IPS-11a (cell line): ENCODE results near the gene SLC12A6.
"Not testable (repeated sequence)": the region's sequence is repeated elsewhere in the genome, so short reads cannot be mapped to it uniquely, and the experiment has no call there.

Experiments
- H3K4me3 ChIP-seq: one replicate; pipeline ENCODE4 v1.5.1; 2013; ENCODE audit warnings: low read depth, low read length, control low read depth

The SLC12A6 gene

DNA sequence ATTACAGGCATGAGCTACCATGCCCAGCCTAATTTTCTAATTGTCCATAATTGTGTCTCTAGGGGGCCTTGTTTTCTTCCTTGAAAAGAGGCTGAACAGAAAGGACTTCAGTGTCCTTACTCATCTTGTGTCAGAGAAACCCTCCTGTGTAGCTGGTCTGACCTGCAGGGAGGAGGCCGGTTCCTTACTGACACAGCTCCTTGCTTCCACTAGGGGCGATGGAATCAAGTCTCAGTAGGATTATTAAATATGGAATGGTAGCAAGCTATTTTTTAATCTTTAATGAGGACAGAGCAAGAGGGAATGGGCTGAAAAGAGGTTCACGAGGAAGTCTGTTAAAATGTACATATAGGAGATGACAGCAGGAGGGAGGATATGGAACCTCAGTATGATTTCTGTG, 20.8 kb upstream of the SLC12A6 start:
- no peak overlapping the region for H3K4me3 ChIP-seq

- H3K4me3 ChIP-seq: no peak overlapping the region
Observed at GRCh38 chr15:34357653-34358052, 20.1 kb upstream of the SLC12A6 start.

DNA sequence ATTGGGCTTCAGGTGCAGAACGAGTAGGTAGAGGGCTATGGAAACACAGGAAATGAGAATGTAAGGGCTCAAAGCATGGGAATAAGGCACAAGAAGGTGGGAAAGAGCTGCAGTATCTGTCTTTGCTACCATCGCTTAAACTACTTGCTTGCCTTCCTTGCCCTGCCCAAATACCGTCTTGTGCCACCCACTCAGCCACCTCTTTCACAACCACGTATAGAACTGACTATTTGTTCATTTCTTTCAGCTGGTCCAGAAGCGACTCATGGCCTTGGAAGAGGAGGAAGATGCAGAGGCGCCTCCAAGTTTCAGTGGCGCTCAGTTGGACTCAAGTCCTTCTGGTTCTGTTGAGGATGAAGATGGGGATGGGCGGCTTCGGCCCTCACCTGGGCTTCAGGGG, 17.7 kb upstream of the SLC12A6 start:
- H3K4me3 ChIP-seq: no peak overlapping the region

DNA sequence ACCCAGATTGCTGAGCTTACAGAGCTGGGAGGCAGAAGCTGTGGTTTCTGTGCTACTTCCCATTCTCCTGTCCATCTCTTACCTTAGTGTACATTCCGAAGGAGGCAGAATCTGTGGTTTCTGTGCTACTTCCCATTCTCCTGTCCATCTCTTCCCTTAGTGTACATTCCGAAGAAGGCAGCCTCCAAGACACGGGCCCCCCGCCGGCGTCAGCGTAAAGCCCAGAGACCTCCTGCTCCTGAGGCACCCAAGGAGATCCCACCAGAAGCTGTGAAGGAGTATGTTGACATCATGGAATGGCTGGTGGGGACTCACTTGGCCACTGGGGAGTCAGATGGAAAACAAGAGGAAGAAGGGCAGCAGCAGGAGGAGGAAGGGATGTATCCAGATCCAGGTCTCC, 16.7 kb upstream of the SLC12A6 start:
- no peak overlapping the region for H3K4me3 ChIP-seq

- H3K4me3 ChIP-seq: no peak overlapping the region
Observed at GRCh38 chr15:34353627-34354026, 16.0 kb upstream of the SLC12A6 start.

DNA sequence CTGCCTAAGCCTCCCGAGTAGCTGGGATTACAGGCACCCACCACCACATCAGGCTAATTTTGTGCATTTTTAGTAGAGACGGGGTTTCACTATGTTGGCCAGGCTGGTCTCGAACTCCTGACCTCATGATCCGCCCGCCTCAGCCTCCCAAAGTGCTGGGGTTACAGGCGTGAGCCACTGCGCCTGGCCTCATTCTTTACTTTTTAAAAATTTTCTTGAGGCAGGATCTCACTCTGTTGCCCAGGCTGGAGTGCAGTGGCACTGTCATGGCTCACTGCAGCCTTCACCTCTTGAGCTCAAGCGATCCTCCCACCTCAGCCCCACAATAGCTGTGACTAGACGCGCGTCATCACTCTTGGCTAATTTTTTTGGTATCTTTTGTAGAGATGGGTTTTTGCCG, 15.4 kb upstream of the SLC12A6 start:
- H3K4me3 ChIP-seq: not testable (repeated sequence)

DNA sequence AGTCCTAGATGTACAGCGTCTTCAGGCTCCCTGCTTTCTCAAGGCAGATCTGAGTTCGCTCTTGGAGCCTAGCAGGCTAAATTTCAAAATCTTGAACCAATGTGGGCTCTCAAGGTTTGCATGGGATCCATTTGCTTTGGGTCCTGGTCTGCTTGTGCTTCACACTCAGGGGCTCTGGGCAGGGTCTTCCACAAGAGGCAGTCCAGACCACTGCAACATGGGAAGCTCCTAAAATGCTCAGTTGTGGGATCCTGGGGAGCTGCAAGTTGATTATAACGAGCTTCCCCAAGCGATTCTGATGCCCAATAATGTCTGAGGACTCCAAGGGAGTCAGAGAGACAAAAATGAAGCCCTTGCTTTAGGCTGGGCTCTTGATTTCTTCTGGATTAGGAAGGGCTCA, 12.2 kb upstream of the SLC12A6 start:
- no peak overlapping the region for H3K4me3 ChIP-seq

DNA sequence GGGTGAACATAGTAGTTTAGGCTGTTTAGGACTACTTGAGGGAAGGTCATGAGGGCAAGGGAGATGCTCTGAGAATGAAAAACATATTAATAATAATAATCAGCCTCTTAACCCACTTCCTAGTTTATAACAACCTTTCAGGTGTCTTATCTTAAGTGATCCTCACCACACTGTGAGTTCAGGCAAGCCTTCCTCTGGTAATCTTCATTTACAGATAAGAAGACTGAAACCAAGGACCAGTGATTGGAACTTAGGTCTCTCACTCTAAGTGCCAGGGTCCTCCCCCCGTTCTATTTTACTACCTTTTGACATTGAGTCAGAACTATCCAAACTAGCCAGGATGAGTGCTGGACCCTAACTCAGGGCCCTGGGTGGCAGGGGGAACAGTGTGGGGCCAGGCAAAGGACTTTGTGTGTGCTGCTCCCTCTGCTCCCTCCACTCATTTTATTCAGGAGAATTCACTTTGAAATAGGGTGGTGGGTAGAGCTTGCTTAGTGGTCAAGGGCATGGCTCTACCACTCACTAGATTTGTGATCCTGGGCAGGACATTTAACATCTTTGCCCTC, 11.2 kb upstream of the SLC12A6 start:
- H3K4me3 ChIP-seq: no peak overlapping the region

GRCh38 chr15:34347951-34348638, 10.5 kb upstream of the SLC12A6 start:
- H3K4me3 ChIP-seq: no peak overlapping the region

DNA sequence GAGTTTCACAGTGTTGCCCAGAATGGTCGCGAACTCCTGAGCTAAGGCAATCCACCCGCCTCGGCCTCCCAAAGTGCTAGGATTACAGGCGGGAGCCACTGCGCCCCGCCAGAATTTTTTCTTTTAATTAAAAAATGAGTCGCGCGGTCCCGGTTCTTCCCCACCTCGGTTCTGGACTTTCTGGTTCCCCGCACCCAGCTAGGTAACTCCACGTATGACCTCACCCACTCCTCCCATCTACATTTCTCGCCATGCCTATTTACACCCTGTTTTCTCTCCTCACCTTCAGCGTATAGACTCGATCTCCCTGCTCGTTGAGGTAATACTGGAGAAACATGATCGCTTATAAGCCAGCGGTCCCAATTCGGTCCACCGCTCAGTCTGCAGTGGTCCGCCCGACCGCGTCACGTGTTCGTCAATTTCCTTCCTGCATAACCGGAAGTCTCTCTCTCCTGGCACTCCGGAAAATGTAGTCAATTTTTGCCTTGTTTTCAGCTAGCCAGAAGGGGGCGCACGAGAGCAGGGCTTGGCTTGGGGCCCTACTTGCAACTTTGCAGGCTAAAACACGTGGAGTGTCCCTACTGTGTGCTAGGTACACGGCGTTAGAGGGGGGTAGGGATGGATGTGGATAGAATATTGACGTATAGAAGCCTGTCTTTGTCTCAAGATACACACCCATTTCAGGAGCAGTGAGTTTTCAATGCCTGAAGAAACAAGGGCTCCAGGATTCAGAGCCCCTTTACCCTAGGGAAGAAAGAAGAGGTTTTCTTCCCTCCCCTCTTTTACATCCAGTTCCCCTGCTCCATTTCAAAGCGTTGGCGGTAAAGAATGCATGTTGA, 5.4 kb upstream of the SLC12A6 start, which contains the start of the genes NOP10 and NUTM1:
NOP10 (minus strand) TSS at position 400 of the 839 bp plus-strand sequence; CDS start at position 337, 63 bp downstream.
NUTM1 (plus strand) TSS at position 579 of the 839 bp plus-strand sequence. CDS start 382 bp downstream, outside the sequence.
- H3K4me3 ChIP-seq: peak within 1 kb of the TSS; percentile 94

DNA sequence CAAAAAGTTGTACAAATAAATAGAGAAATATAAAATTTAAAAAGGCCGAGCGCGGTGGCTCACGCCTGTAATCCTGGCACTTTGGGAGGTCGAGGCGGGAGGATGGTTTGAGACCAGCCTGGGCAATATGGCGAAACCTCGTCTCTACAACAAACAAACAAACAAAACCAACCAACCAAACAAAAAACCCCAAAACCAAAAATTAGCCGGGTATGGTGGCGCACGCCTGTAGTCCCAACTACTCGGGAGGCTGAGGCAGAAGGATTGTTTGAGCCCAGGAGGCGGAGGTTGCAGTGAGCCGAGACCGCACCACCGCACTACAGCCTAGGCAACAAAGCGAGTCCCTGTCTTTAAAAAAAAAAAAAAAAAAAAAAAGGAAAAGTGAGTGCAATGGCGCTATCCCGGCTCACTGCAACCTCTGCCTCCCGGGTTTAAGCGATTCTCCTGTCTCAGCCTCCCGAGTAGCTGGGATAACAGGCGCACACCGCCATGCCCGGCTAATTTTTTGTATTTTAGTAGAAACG, 4.7 kb upstream of the SLC12A6 start:
- H3K4me3 ChIP-seq: peak overlapping the region; percentile 94

DNA sequence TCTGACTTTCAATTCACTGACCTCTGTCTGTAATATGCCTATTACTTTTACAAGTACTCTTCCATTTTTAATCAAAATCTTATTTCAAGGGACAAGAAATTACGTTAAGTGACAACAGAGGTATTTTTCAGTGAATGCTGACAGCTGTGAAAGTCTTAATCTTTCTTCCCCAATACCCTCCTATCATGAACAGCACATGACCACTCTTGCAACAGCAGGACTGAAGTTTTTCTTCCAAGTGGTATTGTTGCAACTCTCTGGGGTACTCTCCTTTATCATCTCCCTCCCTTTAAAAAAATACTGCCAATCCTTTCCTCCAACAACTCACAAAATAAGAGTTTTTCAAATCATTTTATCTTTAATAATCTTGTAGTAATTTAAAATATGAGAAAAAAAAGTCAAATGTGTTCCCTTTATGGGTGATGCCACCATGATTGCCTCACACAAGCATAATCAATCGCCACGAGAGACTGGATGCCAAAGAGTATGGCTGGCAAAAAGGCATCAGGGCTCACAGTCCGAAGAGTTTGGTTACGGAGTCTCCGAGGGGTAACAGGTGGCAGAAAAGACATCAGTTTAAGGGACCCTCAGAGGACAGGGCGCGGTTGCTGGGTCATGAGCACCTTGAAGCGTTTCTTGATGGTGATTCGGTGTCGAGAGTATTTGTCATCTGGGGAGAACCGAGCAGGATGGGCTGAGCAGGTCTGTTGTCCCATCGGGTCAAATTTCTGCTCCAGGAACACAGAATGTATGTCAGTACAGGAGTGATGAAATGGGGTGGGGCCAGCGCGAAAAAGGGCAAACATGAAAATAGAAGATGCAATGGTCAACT, 4.0 kb upstream of the SLC12A6 start:
- H3K4me3 ChIP-seq: peak overlapping the region; percentile 94

DNA sequence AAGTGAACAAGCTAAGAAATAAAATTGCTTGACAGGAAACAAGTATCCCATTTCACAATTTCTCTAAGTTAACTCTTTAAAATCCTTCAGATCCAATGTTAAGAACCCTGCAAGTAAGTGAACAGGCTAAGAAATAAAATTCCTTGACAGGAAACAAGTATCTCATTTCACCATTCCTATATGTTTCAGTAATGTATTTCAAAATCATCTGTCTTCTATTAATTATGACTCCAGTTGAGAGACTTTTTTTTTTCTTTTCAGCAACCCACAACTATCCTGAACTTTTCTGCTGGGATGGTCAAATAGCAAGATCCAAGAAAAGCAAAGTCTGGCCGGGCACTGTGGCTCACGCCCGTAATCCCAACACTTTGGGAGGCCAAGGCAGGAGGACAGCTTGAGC, 2.4 kb upstream of the SLC12A6 start:
- H3K4me3 ChIP-seq: no peak overlapping the region

- H3K4me3 ChIP-seq: peak overlapping the region; percentile 91
Observed at GRCh38 chr15:34338347-34338746, 766 bp upstream of the SLC12A6 start.

- peak overlapping the region; percentile 91 for H3K4me3 ChIP-seq
Observed at GRCh38 chr15:34336991-34337556, 507 bp downstream of the SLC12A6 start.

DNA sequence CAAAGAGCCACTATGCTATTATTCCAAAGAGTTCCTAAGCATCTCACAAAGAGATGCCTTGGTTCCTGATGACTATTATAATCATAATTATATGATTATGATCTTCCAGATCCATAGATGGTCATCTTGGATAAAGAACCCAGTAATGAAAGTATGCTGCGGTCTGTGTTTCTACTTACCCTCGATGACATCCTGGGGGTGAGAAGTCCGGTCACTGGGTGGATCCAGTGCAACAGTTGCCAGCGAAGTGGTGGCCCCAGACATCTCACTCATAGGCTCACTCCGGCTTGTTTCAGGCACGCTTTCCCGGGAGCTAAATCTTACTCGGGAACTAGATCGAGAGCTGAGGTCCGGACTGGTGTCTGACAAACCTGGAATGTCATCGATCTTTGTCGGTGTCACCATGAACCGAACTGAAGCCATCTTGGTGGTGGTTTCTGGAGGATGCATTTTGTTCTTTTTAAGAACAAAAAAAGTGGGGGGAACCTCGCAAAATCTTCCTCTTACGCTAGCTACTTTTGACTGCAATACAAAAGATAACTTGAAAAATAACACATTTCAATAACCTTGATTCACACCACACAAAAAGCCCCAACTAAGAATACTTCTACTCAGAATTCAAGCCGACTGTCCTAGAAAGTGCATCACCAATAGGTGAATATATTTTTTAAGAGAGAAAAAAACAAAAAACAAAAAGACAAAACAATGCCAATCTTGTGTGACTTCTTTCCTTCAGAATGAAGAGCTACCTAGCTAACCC, 1.2 kb downstream of the SLC12A6 start:
- H3K4me3 ChIP-seq: no peak overlapping the region

- H3K4me3 ChIP-seq: no peak overlapping the region
Observed at GRCh38 chr15:34335176-34336032, 2.2 kb downstream of the SLC12A6 start.

- no peak overlapping the region for H3K4me3 ChIP-seq
Observed at GRCh38 chr15:34334672-34335071, 2.9 kb downstream of the SLC12A6 start.
